Neural cell (in vitro differentiated cells): ENCODE data around the gene ATG2A. TPM values are rescaled to one million over a fixed set of nuclear protein-coding genes. Genes with fewer than 3 reads are reported as not detected.

Experiments
- H2AFZ ChIP-seq: fragments of 200-600, 300-800 bp; sonication (generic), shearing (Covaris generic); 2 replicates; pipeline ENCODE4 v1.6.0; 2014; ENCODE audit warnings: low read depth, mild to moderate bottlenecking, antibody characterized with exemption, low read length, moderate library complexity
- H3F3A ChIP-seq: fragments of 200-600 bp; shearing (Covaris generic); 2 replicates; pipeline ENCODE4 v1.6.1; 2016; ENCODE audit warnings: mild to moderate bottlenecking, moderate library complexity, mixed read lengths, antibody characterized with exemption, low read length; ENCODE audit not compliant: insufficient read depth, poor library complexity, severe bottlenecking
- H3K27ac ChIP-seq: fragments of 200-600, 300-800 bp; sonication (generic), shearing (Covaris generic); 2 replicates; pipeline ENCODE4 v1.5.1; 2014; ENCODE audit warnings: mild to moderate bottlenecking, low read length, moderate library complexity
- H3K27me3 ChIP-seq: fragments of 300-800, 200-600 bp; sonication (generic), shearing (Covaris generic); 2 replicates; pipeline ENCODE4 v1.6.0; 2014; ENCODE audit warnings: mild to moderate bottlenecking, low read depth, low read length, moderate library complexity; ENCODE audit not compliant: insufficient read depth
- H3K36me3 ChIP-seq: fragments of 300-800, 200-600 bp; sonication (generic), shearing (Covaris generic); 2 replicates; pipeline ENCODE4 v1.5.1; 2014; ENCODE audit warnings: mild to moderate bottlenecking, antibody characterized with exemption, low read length, moderate library complexity; ENCODE audit not compliant: insufficient read depth
- H3K4me2 ChIP-seq: fragments of 300-800, 200-600 bp; sonication (generic), shearing (Covaris generic); 2 replicates; pipeline ENCODE4 v1.6.0; 2014; ENCODE audit warnings: mild to moderate bottlenecking, low read length
- H3K4me3 ChIP-seq: fragments of 300-800, 200-600 bp; sonication (generic), shearing (Covaris generic); 2 replicates; pipeline ENCODE4 v1.5.1; 2014; ENCODE audit warnings: mild to moderate bottlenecking, low read length, moderate library complexity
- H3K79me2 ChIP-seq: fragments of 200-600 bp; shearing (Covaris generic); replicated peaks from 2 replicates; pipeline ENCODE4 v1.6.0; 2014; ENCODE audit warnings: mild to moderate bottlenecking, low read length, moderate library complexity; ENCODE audit not compliant: insufficient read depth
- H3K9ac ChIP-seq: fragments of 300-800, 200-600 bp; sonication (generic), shearing (Covaris generic); 2 replicates; pipeline ENCODE4 v1.6.1; 2016; ENCODE audit warnings: mild to moderate bottlenecking, low read length, mixed read lengths
- H3K9me2 ChIP-seq: fragments of 200-600 bp; shearing (Covaris generic); 2 replicates; pipeline ENCODE4 v1.6.1; 2016; ENCODE audit warnings: mild to moderate bottlenecking, low read length, mixed read lengths; ENCODE audit not compliant: insufficient read depth
- H3K9me3 ChIP-seq: fragments of 200-600, 300-800 bp; sonication (generic), shearing (Covaris generic); 2 replicates; pipeline ENCODE4 v1.6.1; 2016; ENCODE audit warnings: mild to moderate bottlenecking, mixed run types, low read length, moderate library complexity, mixed read lengths
- H4K20me1 ChIP-seq: fragments of 200-600 bp; shearing (Covaris generic); 2 replicates; pipeline ENCODE4 v1.6.1; 2016; ENCODE audit warnings: mild to moderate bottlenecking, mixed run types; ENCODE audit not compliant: insufficient read depth
- CTCF ChIP-seq: fragments of 450-650 bp; IDR thresholded peaks from 2 replicates; pipeline ENCODE4 v1.5.1; 2014; ENCODE audit warnings: antibody characterized with exemption, mild to moderate bottlenecking, moderate library complexity; ENCODE audit not compliant: poor library complexity, severe bottlenecking
- EP300 ChIP-seq: fragments of 450-650 bp; conservative IDR thresholded peaks from 2 replicates; pipeline ENCODE4 v1.6.1; 2014; ENCODE audit warnings: antibody characterized with exemption, mild to moderate bottlenecking, moderate library complexity; ENCODE audit not compliant: poor library complexity, severe bottlenecking
- EZH2 ChIP-seq: fragments of 200-600, 300-800 bp; shearing (Covaris generic), sonication (generic); IDR thresholded peaks from 2 replicates; pipeline ENCODE4 v1.6.1; 2014; ENCODE audit warnings: antibody characterized with exemption, low read length, borderline replicate concordance, mild to moderate bottlenecking; ENCODE audit not compliant: insufficient read depth, poor library complexity, severe bottlenecking
- MXI1 ChIP-seq: fragments of 450-650 bp; conservative IDR thresholded peaks from 2 replicates; pipeline ENCODE4 v1.6.1; 2014; ENCODE audit warnings: antibody characterized with exemption, mild to moderate bottlenecking; ENCODE audit not compliant: poor library complexity, severe bottlenecking
- POLR2AphosphoS5 ChIP-seq: IDR thresholded peaks from 2 replicates; pipeline ENCODE4 v1.6.1; 2012
- RAD21 ChIP-seq: fragments of 450-650 bp; conservative IDR thresholded peaks from 2 replicates; pipeline ENCODE4 v1.6.1; 2014; ENCODE audit warnings: antibody characterized with exemption, mild to moderate bottlenecking, moderate library complexity
- REST ChIP-seq: IDR thresholded peaks from 2 replicates; pipeline ENCODE4 v1.6.1; 2012; ENCODE audit warnings: borderline replicate concordance
- SMC3 ChIP-seq: fragments of 450-650 bp; conservative IDR thresholded peaks from 2 replicates; pipeline ENCODE4 v1.6.1; 2014; ENCODE audit warnings: antibody characterized with exemption, mild to moderate bottlenecking, moderate library complexity; ENCODE audit not compliant: poor library complexity
- TAF1 ChIP-seq: IDR thresholded peaks from 2 replicates; pipeline ENCODE4 v1.6.1; 2012; ENCODE audit warnings: low read depth
- polyA plus RNA-seq: library from polyadenylated mRNA; depleted of rRNA; stranded (reverse); fragments of >200 nt; gene quantifications from 2 replicates; pipeline ENCODE4 v1.2.3, GENCODE V29; 2014

ATG2A gene
- polyA plus RNA-seq, 1 donor from 2014 or later: 7.5 TPM

- Histone ChIP-seq H3K4me2 (no peak overlapping the region), H3K27me3 (no peaks in the 10 kb centered on the region), H4K20me1 (no peaks in the 10 kb centered on the region), H3K79me2 (no peaks in the 10 kb centered on the region), H3F3A (no peaks in the 10 kb centered on the region), H3K27ac (no peak overlapping the region), H3K9ac (no peak overlapping the region), H3K36me3 (no peaks in the 10 kb centered on the region), H3K9me2 (no peaks in the 10 kb centered on the region), H3K9me3 (no peaks in the 10 kb centered on the region), H3K4me3 (no peak overlapping the region), H2AFZ (no peak overlapping the region)
- no peak for TF ChIP-seq REST
- no peak for TF ChIP-seq MXI1
- no peak for TF ChIP-seq EP300
- no peak for TF ChIP-seq TAF1
- TF ChIP-seq RAD21: no peak
- no peak for TF ChIP-seq SMC3
- TF ChIP-seq POLR2AphosphoS5: no peak
- no peak for TF ChIP-seq EZH2
- no peak for TF ChIP-seq CTCF
These were observed 57.2 kb downstream of the ATG2A start for GRCh38 chr11:64859542-64860414.

GRCh38 chr11:64858467-64859263 lies 58.3 kb downstream of the ATG2A start:
- no peaks in the 10 kb centered on the region for H3K36me3 ChIP-seq
- H3F3A ChIP-seq: no peaks in the 10 kb centered on the region
- H3K9ac ChIP-seq: no peak overlapping the region
- no peaks in the 10 kb centered on the region for H3K9me2 ChIP-seq
- H3K27me3 ChIP-seq: no peaks in the 10 kb centered on the region
- TF ChIP-seq EP300 (no peak), POLR2AphosphoS5 (no peak), SMC3 (no peak), TAF1 (no peak)
- H4K20me1 ChIP-seq: no peaks in the 10 kb centered on the region
- H3K4me2 ChIP-seq: no peak overlapping the region
- H3K9me3 ChIP-seq: no peaks in the 10 kb centered on the region
- H3K27ac ChIP-seq: no peak overlapping the region
- no peak overlapping the region for H2AFZ ChIP-seq
- no peaks in the 10 kb centered on the region for H3K79me2 ChIP-seq
- H3K4me3 ChIP-seq: no peak overlapping the region
